Left renal pelvis (tissue), 4 donors: Measurements from ENCODE around the gene BIN1. TPM values are rescaled to one million over a fixed set of nuclear protein-coding genes. Genes with fewer than 3 reads are reported as not detected.

Source experiments
- DNase-seq, 4 donors: peaks; one replicate each; pipeline ENCODE4 v3.0.0-alpha.2; 2013; ENCODE audit warnings: low read depth in 4 of 4, low spot score in 3 of 4
- polyA plus RNA-seq, 4 donors: library from polyadenylated mRNA; unstranded; fragments of 120-200 nt; gene quantifications; one replicate each; pipeline ENCODE4 v1.2.1, GENCODE V29; 2013; ENCODE audit not compliant: insufficient read length in 4 of 4

BIN1 gene
- polyA plus RNA-seq, 4 donors: 77.2 to 128 (median 93.0) TPM

DNA sequence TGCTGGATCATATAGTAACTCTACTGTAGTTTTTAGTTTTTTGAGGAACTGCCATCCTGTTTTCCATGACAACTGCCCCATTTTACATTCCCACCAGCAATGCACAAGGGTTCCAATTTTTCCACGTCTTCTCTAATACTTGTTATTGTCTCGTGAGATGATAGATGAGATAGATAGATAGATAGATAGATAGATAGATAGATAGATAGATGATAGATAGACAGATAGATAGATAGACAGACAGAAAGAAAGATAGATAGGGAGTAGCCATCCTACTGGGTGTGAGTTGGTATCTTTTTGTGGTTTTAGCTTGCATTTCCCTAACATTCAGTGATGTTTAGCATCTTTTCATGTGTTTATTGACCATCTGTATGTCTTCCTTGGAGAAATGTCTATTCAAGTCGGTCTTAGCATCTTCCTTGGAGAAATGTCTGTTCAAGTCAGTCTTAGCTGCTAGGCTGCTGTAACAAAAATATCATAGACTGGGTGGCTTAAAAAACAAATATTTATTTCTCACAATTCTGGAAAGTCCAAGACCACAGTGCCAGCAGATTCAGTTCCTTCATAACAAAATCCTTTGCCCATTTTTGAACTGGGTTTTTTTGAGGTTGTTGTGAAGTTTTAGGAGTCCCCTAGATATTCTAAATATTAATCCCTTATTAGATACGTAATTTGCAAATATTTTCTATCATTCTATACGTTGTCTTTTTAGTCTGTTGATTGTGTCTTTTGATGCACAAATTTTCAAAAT lies 98.5 kb downstream of the BIN1 start:
- DNase-seq: no peak

DNA sequence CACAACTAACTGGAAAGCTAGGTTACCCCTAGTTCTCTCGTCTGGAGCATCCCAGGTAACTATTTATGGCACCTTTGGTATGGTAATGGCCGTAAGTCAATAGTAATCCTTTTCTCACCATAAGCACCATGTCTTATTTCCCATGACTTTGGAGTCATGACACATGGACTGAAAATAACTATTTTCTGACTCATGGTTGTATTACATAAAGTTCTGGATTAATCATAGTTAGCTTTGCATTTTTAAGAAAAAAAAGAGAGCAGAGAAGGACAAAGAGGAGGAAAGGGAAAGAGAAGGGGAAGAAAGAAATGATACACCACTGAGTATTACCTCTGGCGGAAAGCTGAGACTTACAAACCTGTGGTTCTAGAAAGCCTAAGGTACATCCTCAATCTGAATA lies 99.3 kb downstream of the BIN1 start:
- no peak for DNase-seq

DNA sequence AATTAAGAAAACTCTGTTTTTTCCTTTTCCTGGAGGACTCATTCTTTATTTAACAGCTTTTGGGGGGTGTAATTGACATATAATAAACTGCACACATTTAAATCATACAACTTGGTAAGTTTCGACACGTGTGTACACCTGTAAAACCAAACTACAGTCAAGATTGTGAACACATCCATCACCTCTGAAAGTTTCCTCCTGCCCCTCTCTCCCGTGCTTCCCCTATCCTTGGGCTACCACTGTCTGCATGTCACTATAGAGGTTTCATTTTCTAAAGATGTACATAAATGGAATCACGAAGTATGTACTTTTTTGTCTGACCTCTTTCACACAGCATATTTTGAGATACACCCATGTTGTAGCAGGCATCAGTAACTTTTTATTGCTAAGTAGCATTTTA lies 100.0 kb downstream of the BIN1 start:
- DNase-seq: no peak

DNA sequence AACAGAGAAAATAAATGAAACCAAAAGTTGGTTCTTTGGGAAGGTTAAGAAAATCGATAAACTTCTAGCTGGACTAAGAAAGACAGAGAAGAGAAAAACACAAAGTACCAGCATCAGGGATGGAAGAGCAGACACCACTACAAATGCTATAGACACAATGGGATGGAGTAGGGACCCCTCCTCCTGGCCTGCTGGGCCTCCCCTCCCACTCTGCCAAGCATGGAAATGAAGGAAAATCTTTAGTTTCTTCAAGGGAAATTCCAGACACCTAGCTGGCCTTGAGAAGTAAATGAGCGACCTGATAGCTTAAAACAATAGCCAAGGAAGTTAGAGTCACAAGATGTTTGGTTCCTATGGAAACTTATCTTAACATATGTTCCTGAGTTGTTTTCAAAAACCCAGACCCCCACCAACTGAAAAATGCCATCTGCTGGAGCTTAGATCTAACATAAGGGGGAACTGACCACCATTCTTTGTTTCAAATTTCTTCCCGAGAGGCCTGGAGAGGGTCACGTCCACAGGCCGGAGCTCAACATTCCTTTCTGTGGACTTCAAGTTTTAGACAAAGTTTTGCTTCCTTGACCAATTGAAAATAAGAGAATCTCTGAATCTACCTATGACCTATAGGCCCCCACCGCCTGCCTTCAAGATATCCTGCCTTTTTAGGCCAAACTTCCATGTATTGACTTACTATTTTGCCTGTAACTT lies 101.9 kb downstream of the BIN1 start:
- no peak for DNase-seq

DNA sequence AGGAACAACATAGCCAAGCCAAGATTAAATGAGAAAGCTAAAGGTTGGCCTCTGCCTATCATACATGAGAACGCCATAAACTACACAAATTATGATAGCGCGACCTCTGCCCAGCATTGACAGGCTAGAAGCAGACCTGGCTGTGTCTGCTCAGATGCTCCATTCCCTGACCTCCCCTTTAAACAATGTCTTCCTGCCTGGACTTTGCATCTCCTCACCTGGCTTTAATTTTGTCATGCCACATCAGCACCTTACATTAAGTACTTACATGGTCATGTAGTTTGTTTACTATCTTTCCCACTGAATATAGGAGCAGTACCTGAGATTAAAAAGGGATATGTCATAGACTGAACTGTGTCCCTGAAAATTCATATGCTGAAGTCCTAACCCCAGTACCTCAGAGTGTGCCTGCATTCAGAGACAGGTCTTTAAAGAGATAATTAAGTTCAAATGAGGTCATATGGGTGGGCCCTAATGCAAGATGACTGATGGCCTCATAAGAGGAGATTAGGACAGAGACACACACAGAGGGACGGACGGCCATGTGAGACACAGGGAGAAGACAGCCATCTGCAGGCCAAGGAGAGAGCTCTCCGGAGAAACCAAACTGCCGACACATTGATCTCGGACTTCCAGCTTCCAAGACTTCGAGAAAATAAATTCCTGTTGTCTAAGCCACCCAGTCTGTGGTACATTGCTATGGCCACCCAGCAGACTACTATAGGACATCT lies 103.7 kb downstream of the BIN1 start:
- no peak for DNase-seq

DNA sequence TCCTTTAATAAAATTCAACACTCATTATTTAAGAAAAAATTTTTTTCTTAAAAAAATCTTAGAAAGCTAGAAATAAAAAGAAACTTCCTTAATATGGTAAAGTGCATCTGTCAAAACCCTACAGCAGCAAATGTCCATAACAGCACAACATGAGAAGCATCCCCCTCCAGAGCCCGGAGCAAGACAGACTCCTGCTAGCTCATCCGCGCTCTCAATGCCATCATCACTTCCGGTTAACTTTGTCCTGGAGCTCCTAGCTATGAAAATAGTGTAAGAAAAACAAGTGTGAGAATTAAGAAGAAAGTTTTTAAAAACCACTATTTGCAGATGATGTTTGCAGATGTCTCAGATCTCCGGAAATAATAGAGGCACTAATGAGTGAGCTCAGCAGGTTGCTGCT lies 105.2 kb downstream of the BIN1 start:
- DNase-seq: no peak

DNA sequence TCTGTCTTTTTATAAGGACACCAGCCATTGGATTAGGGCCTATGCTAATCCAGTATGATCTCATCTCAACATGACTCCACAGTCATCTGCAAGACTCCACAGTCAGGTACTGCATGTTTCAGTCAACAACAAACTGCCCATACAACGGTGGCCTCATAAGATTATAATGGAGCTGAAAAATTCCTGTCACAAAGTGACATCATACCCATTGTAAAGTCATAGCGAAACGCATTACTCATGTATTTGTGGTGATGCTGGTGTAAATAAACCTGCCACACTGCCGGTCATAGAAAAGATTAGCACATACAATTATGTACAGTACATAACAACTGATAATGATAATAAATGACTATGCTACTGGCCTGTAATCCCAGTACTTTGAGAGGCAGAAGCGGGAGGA lies 106.0 kb downstream of the BIN1 start:
- no peak for DNase-seq

DNA sequence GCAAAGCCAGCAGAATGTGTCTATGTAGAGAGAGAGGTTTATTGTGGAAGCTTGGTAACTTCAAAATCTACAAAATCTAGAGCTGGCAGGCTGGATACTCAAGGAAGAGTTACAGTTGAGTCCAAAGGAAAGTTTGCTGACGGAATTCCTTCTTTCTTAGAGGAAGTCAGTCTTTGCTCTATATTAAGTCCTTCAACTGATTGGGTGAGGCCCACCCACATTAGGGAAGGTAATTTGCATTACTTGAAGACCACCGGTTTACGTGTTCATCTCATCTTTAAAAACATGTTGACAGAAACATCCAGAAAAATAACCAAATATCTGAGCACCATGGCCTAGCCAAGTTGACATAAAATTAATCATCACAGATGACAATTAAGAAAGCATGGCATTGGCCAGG lies 106.8 kb downstream of the BIN1 start:
- no peak for DNase-seq

DNA sequence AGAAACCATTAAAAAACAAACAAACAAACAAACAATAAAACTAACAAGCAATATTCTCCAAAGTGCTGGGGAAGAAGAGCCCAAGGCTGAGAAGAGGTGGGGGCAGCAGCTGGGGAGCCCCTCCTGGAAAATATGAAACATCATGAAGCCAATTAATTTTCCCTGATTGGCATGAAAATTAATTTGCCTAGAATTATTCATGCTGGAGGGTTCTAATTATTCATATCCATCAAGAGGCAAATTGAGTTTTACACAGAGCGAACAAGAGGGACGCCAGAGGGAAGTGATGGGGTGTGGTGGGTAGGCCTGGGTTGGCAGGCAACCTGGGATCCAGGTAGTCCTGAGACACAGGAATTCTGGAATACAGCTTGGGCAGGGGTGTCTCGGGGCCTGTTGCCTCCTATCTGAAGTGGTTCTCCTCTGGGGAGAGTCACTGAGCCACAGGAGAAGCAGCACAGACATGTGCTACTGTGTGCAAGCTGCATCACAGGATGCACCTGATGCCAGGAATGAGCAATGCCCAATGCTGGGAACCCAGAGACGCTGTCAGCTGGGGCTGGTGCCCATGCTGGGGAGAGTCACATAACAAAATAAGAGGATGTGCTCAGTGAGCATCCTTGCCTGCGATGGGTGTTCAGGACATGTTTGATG lies 107.7 kb downstream of the BIN1 start:
- no peak for DNase-seq

DNA sequence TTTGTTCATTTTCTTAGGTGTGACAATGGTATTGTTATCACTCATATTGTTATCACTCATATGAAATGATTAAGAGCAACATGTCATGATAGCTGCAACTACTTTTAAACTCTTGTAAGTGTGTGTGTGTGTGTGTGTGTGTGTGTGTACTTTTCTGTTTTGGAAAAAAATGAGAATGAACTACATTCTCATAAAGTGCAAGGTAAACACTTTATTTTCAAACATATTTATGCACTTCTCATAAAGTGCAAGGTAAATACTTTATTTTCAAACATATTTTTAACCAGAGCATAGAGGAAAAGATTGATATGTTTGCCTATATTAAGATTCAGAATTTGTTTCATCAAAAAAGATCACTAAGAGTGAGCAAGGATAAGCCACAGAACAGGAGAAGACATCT lies 108.5 kb downstream of the BIN1 start:
- no peak for DNase-seq

Other genes with a start within 250 kb of the BIN1 start
- not detected for gene TEX51, start 208.3 kb downstream of the BIN1 start, polyA plus RNA-seq
- gene CYP27C1, start 113.1 kb upstream of the BIN1 start, polyA plus RNA-seq: 10 to 100 TPM in 2 of 4 donors, 1 to 10 TPM in 2; 7.0 to 12.8 (median 9.5) TPM
- 10 to 100 TPM; 58.6 to 73.2 (median 62.2) TPM for gene ERCC3, start 187.0 kb upstream of the BIN1 start, polyA plus RNA-seq